GM19193 (cell line): ENCODE data around the gene PRSS38.

Experiments used
- POLR2A ChIP-seq: IDR thresholded peaks from 4 replicates; pipeline ENCODE4 v1.6.1; 2011; ENCODE audit not compliant: insufficient read depth, insufficient read length; ENCODE audit errors: extremely low read depth

PRSS38 gene

GRCh38 chr1:227786673-227787512, 28.6 kb upstream of the PRSS38 start:
- TF ChIP-seq POLR2A: no peak

DNA sequence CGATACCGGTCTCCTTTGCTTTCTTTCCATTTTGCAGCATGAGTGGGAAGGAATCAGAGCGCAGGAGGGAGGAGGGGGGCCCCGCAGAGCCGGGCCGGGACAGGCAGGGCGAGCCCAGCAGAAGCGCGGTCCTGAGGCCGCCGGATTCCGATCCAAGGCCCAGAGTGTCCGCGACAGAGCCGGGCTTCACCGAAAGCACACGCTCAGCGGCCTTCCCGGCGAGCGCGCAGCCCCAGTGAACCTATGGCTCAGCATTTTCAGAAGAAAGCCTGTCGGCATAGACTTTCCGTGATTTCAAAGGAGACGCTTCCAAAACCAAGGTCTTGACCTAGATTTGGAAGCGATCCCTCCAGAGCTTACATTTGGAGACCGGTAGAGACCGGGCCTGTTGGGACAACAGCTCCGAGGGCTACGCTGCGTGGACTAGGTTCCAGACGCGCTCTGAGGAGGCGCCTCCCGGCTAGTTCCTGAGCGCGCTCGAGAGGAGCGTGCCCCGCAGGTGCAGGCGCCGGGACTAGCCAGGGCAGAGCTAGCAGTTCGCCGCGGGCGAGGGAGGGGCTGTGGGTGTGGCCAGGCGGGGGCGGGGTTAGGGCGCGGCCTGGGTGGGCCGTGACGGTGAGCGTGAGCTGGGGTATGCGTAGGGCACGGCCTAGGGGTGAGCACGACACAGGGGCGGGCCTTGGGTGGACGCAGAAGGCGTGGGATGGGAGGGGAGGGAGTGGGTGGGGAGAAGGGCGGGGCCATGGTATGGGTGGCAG, 27.8 kb upstream of the PRSS38 start:
- TF ChIP-seq POLR2A: peak; percentile 66

GRCh38 chr1:227788271-227789083, 27.0 kb upstream of the PRSS38 start:
- no peak for TF ChIP-seq POLR2A

DNA sequence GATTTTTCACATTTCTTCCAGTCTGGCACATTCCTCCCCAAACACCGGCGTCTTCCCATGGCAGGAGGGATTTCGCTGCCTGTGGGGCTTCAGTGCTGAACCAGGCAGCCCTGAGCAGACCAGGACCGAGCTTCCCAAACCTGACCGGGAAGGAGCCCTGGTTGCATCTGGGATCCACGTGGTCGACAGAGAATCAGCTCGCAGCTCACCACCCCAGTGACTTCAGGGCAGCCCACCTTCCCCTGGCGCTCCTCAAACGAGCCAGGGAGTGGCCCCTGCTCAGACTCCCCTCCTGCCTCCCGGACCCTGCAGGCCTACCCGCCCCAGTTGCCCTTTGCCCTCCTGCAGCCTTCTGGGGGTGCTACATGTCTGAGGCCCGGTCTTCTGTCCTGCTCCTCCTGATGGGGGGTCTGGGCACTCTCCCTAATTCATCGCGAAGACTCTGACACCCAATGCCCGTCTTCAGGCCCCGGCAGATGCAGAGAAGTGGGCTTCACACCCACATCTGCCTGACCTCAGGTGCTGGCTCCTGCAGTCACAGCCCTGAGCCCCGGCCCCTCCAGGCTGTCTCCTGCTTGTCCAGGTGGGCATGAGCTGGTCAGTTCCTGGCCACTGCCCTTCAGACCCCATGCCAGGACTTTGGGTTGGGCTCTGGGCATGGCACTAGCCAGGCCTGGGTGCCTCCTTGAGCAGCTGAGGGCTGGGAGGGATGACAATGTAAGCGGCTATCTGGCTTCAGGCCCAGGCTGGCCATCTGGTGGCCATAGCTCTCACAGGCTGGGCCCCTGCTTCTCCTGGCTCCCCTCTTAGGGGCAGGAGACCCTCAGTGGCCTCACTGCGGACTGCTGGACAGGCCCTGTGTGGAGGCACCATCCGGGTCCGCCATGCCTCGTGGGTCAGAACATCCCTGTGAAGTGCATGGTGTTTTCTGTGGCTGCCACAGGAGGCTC, 26.1 kb upstream of the PRSS38 start:
- no peak for TF ChIP-seq POLR2A

- TF ChIP-seq POLR2A: no peak
Observed at GRCh38 chr1:227790034-227790400, 25.5 kb upstream of the PRSS38 start.

DNA sequence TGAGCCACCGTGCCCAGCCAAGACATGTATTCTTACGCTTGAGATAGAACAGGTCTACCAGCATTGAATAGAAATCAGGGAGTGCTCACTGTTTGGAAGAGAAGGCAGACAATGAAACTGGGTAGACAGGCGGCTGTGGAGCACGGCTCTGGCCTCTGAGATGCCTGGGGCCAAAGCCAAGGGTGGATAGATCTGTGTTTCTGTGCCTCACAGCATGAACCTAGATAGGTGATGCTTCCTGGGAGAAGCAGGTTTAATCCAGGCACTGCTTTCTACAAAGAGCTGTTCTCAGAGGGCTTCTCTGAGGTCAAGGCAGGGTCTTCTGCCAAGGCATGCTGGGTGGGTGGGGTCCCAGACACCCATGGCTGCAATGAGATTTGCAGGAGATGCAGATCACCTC, 24.6 kb upstream of the PRSS38 start:
- no peak for TF ChIP-seq POLR2A

DNA sequence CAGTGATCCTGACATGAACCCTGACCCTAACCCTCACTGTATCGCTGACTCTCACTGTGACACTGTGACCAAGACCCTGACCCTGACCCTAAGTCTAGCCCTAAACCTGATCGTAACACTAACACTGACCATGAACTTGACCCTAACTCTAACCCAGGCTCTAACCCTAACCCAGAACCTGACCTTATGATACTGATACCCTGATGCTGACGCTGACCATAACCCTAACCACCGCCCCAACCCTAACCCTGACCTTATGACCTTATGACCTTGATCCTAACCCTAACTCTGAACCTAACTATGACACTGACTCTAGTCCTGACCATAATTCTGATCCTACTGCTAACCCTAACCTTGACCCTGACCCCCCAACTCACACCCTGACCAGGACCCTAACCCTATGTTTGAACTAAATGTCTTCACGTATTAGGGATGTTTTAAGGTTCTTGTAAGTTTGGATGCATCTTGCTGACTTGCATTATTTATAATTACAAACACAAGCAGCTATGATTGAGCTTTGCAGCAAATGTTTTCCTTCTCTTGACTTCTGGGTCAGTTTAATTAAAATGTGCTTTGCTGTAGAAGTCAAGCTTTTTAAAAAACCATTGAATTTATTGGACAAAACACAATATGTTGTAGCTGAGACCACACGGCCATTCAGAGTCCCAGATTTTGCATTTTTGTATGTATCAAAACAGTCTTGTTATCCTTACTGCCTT, 23.9 kb upstream of the PRSS38 start:
- TF ChIP-seq POLR2A: no peak

GRCh38 chr1:227792216-227793078, 23.0 kb upstream of the PRSS38 start:
- TF ChIP-seq POLR2A: no peak

GRCh38 chr1:227793079-227793947, 22.2 kb upstream of the PRSS38 start:
- no peak for TF ChIP-seq POLR2A

- TF ChIP-seq POLR2A: no peak
Observed at GRCh38 chr1:227793948-227794816, 21.3 kb upstream of the PRSS38 start.

DNA sequence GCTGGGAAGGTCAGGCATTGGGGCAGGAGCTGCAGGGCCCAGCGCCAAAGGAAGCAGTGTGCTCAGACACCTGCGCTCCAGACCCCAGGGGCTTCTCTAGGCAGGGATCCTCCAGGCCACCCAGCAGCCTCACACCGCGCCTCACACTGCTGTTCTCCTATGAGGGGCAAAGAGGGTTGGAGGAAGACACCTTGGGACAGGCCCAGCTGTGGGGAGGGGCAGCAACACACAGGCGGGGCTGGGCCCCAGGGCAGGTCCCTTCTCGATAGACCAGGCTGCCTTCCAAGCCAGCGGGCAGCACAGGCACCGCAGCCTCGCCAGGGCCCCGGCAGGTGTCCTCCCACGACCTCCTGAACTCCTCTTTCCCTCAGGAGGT, 20.7 kb upstream of the PRSS38 start:
- TF ChIP-seq POLR2A: no peak

GRCh38 chr1:227795732-227796131, 19.7 kb upstream of the PRSS38 start:
- no peak for TF ChIP-seq POLR2A
